ENCODE measurements around the gene MSL2. TPM values are rescaled to one million over a fixed set of nuclear protein-coding genes. Genes with fewer than 3 reads are reported as not detected.
"Not testable (repeated sequence)": the region's sequence is repeated elsewhere in the genome, so short reads cannot be mapped to it uniquely, and the experiment has no call there.

Gene MSL2
- polyA plus RNA-seq, 3 donors = 42.0 to 55.4 (median 46.9) TPM

DNA sequence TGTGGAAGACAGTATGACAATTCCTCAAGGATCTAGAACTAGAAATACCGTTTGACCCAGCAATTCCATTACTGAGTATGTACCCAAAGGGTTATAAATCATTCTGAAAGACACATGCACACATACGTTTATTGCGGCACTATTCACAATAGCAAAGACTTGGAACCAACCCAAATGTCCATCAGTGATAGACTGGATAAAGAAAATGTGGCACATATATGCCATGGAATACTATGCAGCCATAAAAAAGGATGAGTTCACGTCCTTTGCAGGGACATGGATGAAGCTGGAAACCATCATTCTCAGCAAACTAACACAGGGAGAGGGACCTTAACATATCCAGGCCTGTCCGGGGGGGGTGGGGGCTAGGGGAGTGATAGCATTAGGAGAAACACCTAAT is 76.4 kb downstream of the MSL2 start:
- DNase-seq (ENCODE audit: extremely low read depth in 1 of 11, low read depth in 9 of 11, low spot score in 4 of 11) = not testable (repeated sequence)

DNA sequence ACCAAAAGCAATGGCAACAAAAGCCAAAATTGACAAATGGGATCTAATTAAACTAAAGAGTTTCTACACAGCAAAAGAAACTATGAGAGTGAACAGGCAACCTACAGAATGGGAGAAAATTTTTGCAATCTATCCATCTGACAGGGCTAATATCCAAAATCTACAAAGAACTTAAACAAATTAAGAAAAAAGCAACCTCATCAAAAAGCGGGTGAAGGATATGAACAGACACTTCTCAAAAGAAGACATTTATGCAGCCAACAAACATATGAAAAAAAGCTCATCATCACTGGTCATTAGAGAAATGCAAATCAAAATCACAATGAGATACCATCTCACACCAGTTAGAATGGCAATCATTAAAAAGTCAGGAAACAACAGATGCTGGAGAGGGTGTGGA is 76.8 kb downstream of the MSL2 start:
- not testable (repeated sequence) for DNase-seq (ENCODE audit: extremely low read depth in 1 of 11, low read depth in 9 of 11, low spot score in 4 of 11)

DNA sequence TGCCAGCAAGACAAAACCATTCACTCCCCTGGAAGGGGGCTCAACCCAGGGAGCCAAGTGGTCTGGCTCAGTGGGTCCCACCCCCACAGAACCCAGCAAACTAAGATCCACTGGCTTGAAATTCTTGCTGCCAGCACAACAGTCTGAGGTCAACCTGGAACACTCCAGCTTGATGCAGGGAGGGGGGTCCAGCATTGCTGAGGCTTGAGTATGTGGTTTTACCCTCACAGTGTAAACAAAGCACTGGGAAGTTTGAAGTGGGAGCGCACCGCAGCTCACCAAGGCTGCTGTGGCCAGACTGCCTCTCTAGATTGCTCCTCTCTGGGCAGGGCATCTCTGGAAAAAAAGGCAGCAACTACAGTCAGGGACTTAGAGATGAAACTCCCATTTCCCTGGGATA is 81.7 kb downstream of the MSL2 start:
- DNase-seq (ENCODE audit: extremely low read depth in 1 of 11, low read depth in 9 of 11, low spot score in 4 of 11) = no peak

DNA sequence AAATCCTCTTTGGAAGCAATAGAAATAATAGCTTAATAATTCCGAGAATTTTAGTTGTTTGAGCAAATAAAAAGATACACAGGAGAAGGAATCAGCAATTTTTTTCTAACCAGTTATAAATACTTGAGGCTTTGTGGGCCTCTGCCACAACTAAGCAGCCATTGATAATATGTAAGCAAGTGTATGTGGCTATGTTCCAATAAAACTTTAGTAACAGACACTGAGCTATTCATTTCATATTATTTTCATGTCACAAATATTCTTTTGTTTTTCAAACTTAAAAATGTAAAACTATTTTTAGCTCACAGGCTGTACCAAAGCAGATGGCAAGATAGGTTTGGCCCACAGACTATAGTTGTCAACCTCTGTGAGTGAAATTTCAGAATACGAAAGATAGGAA is 85.7 kb downstream of the MSL2 start:
- DNase-seq (ENCODE audit: extremely low read depth in 1 of 11, low read depth in 9 of 11, low spot score in 4 of 11) = no peak

DNA sequence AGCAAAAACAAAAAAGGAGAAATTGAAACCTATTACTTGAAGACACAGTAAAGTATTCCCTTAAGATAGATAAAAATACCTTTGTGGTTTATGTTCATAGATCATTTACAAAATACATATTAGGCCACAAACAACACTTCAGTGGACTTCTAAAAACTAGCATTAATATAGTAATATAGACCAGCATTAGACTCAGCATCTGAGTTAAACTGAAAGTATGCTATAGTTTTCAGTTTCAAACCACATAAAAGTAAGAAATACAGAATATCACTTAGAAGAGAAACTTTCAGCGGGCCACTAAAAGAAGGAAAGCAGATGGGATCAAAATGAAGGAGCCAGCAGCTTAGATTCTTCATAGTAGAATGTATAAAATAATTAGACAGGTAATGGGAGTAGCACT is 86.6 kb downstream of the MSL2 start:
- DNase-seq (ENCODE audit: extremely low read depth in 1 of 11, low read depth in 9 of 11, low spot score in 4 of 11) = no peak

DNA sequence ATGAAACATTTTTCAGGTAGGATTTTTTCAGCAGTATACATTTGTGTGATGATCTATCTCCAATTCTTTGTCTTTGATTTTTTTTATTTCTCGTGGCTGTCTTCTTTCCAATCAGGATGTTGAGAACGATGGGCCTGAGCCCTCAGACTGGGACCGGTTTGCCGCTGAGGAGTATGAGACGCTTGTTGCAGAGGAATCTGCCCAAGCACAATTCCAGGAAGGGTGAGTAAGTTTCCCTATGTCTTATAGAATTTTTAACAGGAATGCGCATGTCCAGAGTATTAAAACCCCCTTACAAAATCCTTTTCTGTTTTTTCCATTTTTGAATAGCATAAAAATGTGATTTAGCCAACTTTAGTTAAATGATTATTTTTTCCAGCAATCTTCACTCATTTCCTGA is 90.0 kb downstream of the MSL2 start:
- no peak for DNase-seq (ENCODE audit: extremely low read depth in 1 of 11, low read depth in 9 of 11, low spot score in 4 of 11)

DNA sequence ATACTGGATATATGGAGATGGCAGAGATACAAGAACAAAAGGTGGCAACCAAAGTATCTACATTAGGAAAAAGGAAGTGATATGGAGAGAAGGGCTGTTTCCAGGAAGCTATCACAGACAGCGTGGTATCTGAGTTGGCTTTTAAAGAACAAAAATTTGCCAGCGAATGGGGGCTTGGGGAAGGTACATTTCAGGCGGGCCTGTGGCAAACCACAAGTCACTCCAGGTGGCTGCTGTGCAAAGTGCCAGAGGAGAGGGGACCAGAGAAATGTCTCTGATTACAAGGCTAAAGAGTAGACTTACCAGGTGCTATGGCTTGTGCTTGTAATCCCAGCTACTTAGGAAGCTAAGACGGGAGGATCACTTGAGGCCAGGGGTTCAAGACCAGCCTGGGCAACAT is 91.1 kb downstream of the MSL2 start:
- no peak for DNase-seq (ENCODE audit: extremely low read depth in 1 of 11, low read depth in 9 of 11, low spot score in 4 of 11)

Other genes starting within 250 kb of the MSL2 start
- 10 to 100 TPM; 19.7 to 24.6 (median 21.3) TPM for gene PPP2R3A, start 230.6 kb downstream of the MSL2 start, polyA plus RNA-seq (ENCODE audit: insufficient read length in 3 of 3)
- gene PCCB, start 54.0 kb upstream of the MSL2 start, polyA plus RNA-seq (ENCODE audit: insufficient read length in 3 of 3) = 10 to 100 TPM; 60.6 to 63.9 (median 61.6) TPM